ENCODE results near the gene PRKAR1B.

- TF ChIP-seq, protein P1, sequence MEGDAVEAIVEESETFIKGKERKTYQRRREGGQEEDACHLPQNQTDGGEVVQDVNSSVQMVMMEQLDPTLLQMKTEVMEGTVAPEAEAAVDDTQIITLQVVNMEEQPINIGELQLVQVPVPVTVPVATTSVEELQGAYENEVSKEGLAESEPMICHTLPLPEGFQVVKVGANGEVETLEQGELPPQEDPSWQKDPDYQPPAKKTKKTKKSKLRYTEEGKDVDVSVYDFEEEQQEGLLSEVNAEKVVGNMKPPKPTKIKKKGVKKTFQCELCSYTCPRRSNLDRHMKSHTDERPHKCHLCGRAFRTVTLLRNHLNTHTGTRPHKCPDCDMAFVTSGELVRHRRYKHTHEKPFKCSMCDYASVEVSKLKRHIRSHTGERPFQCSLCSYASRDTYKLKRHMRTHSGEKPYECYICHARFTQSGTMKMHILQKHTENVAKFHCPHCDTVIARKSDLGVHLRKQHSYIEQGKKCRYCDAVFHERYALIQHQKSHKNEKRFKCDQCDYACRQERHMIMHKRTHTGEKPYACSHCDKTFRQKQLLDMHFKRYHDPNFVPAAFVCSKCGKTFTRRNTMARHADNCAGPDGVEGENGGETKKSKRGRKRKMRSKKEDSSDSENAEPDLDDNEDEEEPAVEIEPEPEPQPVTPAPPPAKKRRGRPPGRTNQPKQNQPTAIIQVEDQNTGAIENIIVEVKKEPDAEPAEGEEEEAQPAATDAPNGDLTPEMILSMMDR (conservative IDR thresholded peaks at IDR 0.05; ENCODE audit: low read length) = no peak
- no peak for TF ChIP-seq EZH2phosphoT487 (IDR thresholded peaks at IDR 0.05; ENCODE audit: borderline replicate concordance, low read depth, low read length)
Measured at GRCh38 chr7:501526-501925, 225.6 kb downstream of the PRKAR1B start.
